ENCODE results near the gene BEND3. TPM values are rescaled to one million over a fixed set of nuclear protein-coding genes. Genes with fewer than 3 reads are reported as not detected.
A peak's percentile ranks its signal among the peaks of the same experiment; 100 is the strongest.

BEND3 gene
- total and polyA plus RNA-seq, 2 of the 8 experiments (the other 6 are each of a cell fraction or from before 2014, with no cell fraction given) = 25.2 to 38.8 TPM

GRCh38 chr6:107154131-107154800 lies 39.0 kb upstream of the BEND3 start:
- H4K20me1 ChIP-seq (replicated peaks in 1 of 2; ENCODE audit: control insufficient read depth in 1 of 2, insufficient read depth in 2 of 2, low read length in 2 of 2) = no peaks in the 10 kb centered on the region
- POLR2A ChIA-PET (ENCODE audit: partially characterized antibody) = interaction anchor here (0.7 to 1.1 kb wide), 4 partner anchors 17 to 592 kb away, joined by 3 to 5 read pairs (median 4); no protein-coding TSS in a partner anchor
- no peaks in the 10 kb centered on the region for H3K9me3 ChIP-seq (ENCODE audit: insufficient read depth in 2 of 2, low read depth in 1 of 2, low read length in 1 of 2)
- no peaks in the 10 kb centered on the region for H3K36me3 ChIP-seq (ENCODE audit: control insufficient read depth in 2 of 4, insufficient read depth in 4 of 4, low read length in 3 of 4)
- TF ChIP-seq RNF2 (IDR thresholded peaks at IDR 0.05; ENCODE audit: borderline replicate concordance, low read depth, low read length, missing control alignments, poor library complexity, severe bottlenecking) = no peak
- TF ChIP-seq SIN3A (conservative IDR thresholded peaks at IDR 0.05 in 1 of 2, IDR thresholded peaks at IDR 0.05 in 1 of 2; ENCODE audit: low read depth in 1 of 2, low read length in 2 of 2) = 0 out of 4 replicates have a peak, but pooled peaks of 1 of the 2 experiments have one; percentile 21
- no peak for TF ChIP-seq EGR1 (IDR thresholded peaks at IDR 0.05; ENCODE audit: borderline replicate concordance, low read depth, low read length)
- H3K9ac ChIP-seq (replicated peaks in 1 of 4; ENCODE audit: extremely low read depth in 1 of 4, low read depth in 3 of 4, low read length in 3 of 4) = no peak overlapping the region; a peak in 2 of 7 replicates
- peak overlapping the region; percentile 48; the same call in 1 of the 2 replicates for H3K27ac ChIP-seq (ENCODE audit: low read depth, low read length)
- 0 out of 2 replicates have a peak, but pooled peaks cover 2% of the 10 kb centered on the region for H3K23me2 ChIP-seq (ENCODE audit: low read depth, low read length)
- H3K4me2 ChIP-seq (ENCODE audit: insufficient read depth in 1 of 2, low read depth in 2 of 2, low read length in 2 of 2) = peak overlapping the region; percentile 1 to 5; a peak in 1 of 4 replicates
- no peaks in the 10 kb centered on the region for H3K27me3 ChIP-seq (replicated peaks in 1 of 4; ENCODE audit: control insufficient read depth in 3 of 4, extremely low read depth in 1 of 4, insufficient read depth in 3 of 4, low read length in 3 of 4)
- H3K4me1 ChIP-seq (replicated peaks in 1 of 4; ENCODE audit: control insufficient read depth in 3 of 4, insufficient read depth in 4 of 4, low read length in 3 of 4) = peaks cover 5 to 10% (median 8%) of the 10 kb centered on the region in 4 experiments; a peak in 6 of 7 replicates
- H2AK5ac ChIP-seq (ENCODE audit: low read depth, low read length) = no peak overlapping the region
- no peak overlapping the region for H3K23ac ChIP-seq (ENCODE audit: insufficient read length)
- H2BK5ac ChIP-seq (ENCODE audit: low read depth, low read length) = no peak overlapping the region
- no peak overlapping the region for H3K14ac ChIP-seq (ENCODE audit: insufficient read length)
- CTCF ChIA-PET (ENCODE audit: partially characterized antibody) = interaction anchor here (0.9 to 1.4 kb wide), 3 partner anchors 25 to 501 kb away, joined by 3 to 4 read pairs (median 4); no protein-coding TSS in a partner anchor
- H2BK15ac ChIP-seq (ENCODE audit: low read length) = no peak overlapping the region
- H3K18ac ChIP-seq (ENCODE audit: extremely low read depth, low read length) = no peak overlapping the region; the same call in 1 of the 2 replicates
- no peak overlapping the region for H2BK20ac ChIP-seq (ENCODE audit: low read length)
- H4K5ac ChIP-seq (ENCODE audit: insufficient read length, low read depth, low read length) = no peak overlapping the region
- no peak overlapping the region for H4K91ac ChIP-seq (replicated peaks; ENCODE audit: insufficient read length, low read length)
- no peak overlapping the region for H3K56ac ChIP-seq (replicated peaks; ENCODE audit: insufficient read length, low read depth, low read length)
- H3K79me1 ChIP-seq (ENCODE audit: low read depth, low read length) = no peaks in the 10 kb centered on the region
- DNase-seq (ENCODE audit: low read depth in 1 of 2, low spot score in 2 of 2) = no peak
- H4K8ac ChIP-seq (ENCODE audit: extremely low read depth, insufficient read depth, low read length) = no peak overlapping the region
- 68% methylated on average over 12 of the region's 12 CpGs; no CpG with 5 or more reads in 1 of the 2 experiments for WGBS, 2 experiments (ENCODE audit: extremely low coverage in 1 of 2, insufficient coverage in 1 of 2, insufficient read length in 1 of 2, insufficient replicate concordance in 2 of 2, low coverage in 1 of 2, low lambda C conversion rate in 2 of 2, missing lambda C conversion rate in 1 of 2)
- H2BK12ac ChIP-seq (ENCODE audit: low read depth, low read length) = no peak overlapping the region
- no peak overlapping the region for H3K4me3 ChIP-seq (ENCODE audit: extremely low read depth in 1 of 4, insufficient read depth in 2 of 4, low read depth in 3 of 4, low read length in 4 of 4)
- H3K4ac ChIP-seq (replicated peaks; ENCODE audit: insufficient read length, low read depth, low read length) = no peak overlapping the region
- H2BK120ac ChIP-seq (replicated peaks; ENCODE audit: low read depth, low read length) = no peak overlapping the region
- no peak overlapping the region for H2AFZ ChIP-seq (ENCODE audit: low read length)
- no peaks in the 10 kb centered on the region for H3K79me2 ChIP-seq (ENCODE audit: control insufficient read depth in 1 of 2, insufficient read depth in 2 of 2, low read length in 2 of 2)
- FAIRE-seq = peak; percentile 97
